ENCODE data around the gene UPF1.

DNA sequence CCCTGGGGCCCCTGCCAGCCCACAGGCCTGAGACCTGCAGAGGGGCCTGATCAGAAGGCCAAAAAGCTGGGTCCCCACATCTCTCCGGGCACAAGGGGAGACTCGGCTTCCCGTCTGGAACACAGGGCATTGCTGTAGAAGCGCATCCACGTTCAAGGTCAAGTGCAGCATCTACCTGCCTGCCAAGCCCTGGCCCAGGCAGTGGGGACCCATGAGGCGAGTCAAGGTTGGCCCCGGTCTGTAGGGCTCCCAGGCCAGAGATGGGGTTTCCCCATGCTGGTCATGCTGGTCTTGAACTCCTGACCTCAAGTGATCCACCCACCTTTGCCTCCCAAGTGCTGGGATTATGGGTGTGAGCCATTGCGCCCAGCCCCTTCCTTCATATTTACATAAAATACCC is 27.1 kb upstream of the UPF1 start:
- TF ChIP-seq, protein P1, sequence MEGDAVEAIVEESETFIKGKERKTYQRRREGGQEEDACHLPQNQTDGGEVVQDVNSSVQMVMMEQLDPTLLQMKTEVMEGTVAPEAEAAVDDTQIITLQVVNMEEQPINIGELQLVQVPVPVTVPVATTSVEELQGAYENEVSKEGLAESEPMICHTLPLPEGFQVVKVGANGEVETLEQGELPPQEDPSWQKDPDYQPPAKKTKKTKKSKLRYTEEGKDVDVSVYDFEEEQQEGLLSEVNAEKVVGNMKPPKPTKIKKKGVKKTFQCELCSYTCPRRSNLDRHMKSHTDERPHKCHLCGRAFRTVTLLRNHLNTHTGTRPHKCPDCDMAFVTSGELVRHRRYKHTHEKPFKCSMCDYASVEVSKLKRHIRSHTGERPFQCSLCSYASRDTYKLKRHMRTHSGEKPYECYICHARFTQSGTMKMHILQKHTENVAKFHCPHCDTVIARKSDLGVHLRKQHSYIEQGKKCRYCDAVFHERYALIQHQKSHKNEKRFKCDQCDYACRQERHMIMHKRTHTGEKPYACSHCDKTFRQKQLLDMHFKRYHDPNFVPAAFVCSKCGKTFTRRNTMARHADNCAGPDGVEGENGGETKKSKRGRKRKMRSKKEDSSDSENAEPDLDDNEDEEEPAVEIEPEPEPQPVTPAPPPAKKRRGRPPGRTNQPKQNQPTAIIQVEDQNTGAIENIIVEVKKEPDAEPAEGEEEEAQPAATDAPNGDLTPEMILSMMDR (tag by site-specific recombination; IDR thresholded peaks at IDR 0.05): no peak
- TF ChIP-seq ZFP69B (tag by site-specific recombination; IDR thresholded peaks at IDR 0.05) (no peak), KLF1 (tag by site-specific recombination; IDR thresholded peaks at IDR 0.05) (no peak), HOXA7 (CRISPR knock-in tag; IDR thresholded peaks at IDR 0.05; ENCODE audit: borderline replicate concordance) (no peak), ZNF302 (tag by site-specific recombination; IDR thresholded peaks at IDR 0.05; ENCODE audit: low read depth) (no peak)
- TF ChIP-seq, protein P2, sequence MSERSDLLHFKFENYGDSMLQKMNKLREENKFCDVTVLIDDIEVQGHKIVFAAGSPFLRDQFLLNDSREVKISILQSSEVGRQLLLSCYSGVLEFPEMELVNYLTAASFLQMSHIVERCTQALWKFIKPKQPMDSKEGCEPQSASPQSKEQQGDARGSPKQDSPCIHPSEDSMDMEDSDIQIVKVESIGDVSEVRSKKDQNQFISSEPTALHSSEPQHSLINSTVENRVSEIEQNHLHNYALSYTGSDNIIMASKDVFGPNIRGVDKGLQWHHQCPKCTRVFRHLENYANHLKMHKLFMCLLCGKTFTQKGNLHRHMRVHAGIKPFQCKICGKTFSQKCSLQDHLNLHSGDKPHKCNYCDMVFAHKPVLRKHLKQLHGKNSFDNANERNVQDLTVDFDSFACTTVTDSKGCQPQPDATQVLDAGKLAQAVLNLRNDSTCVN (tag by site-specific recombination; optimal IDR thresholded peaks at IDR 0.05): no peak
- TF ChIP-seq, protein P3, sequence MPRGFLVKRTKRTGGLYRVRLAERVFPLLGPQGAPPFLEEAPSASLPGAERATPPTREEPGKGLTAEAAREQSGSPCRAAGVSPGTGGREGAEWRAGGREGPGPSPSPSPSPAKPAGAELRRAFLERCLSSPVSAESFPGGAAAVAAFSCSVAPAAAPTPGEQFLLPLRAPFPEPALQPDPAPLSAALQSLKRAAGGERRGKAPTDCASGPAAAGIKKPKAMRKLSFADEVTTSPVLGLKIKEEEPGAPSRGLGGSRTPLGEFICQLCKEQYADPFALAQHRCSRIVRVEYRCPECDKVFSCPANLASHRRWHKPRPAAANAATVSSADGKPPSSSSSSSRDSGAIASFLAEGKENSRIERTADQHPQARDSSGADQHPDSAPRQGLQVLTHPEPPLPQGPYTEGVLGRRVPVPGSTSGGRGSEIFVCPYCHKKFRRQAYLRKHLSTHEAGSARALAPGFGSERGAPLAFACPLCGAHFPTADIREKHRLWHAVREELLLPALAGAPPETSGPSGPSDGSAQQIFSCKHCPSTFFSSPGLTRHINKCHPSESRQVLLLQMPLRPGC (tag by site-specific recombination; IDR thresholded peaks at IDR 0.05): no peak

Measured in HEK293 (cell line).